Panc1 (cell line): ENCODE measurements around the gene TRIM42. TPM values are rescaled to one million over a fixed set of nuclear protein-coding genes. Genes with fewer than 3 reads are reported as not detected.

Experiments used
- ATAC-seq: fragments of 200-7000 bp; cut with Tn5 transposase; 2 replicates; pipeline ENCODE4 v1.9.1; 2020; ENCODE audit warnings: mild to moderate bottlenecking, moderate library complexity
- BruUV-seq: library from RNA; stranded (reverse); fragments of 400-500 nt; replicated peaks from 2 replicates; lab custom pipeline; 2021; lab: Mats Ljungman, UMichigan
- CTCF ChIA-PET: fragments of 300-600 bp; sonication (Branson Sonifier 250); formaldehyde crosslinking; loops from one replicate; lab custom pipeline; 2022; ENCODE audit warnings: antibody characterized with exemption; lab: Charles Lee
- POLR2A ChIA-PET: fragments of 300-600 bp; sonication (Branson Sonifier 250); formaldehyde crosslinking; loops from one replicate; lab custom pipeline; 2022; ENCODE audit warnings: antibody characterized with exemption; lab: Charles Lee
- DNase-seq: peaks from one replicate; pipeline ENCODE4 v3.0.0-alpha.2; 2010; ENCODE audit warnings: low read depth, low spot score
- H3K27ac ChIP-seq: 2 replicates; pipeline ENCODE4 v1.5.1; 2011; ENCODE audit warnings: mild to moderate bottlenecking, low read length, inconsistent platforms
- H3K27me3 ChIP-seq: fragments of 200-500 bp; sonication (Bioruptor generic); 2 replicates; pipeline ENCODE4 v1.6.0; 2014; ENCODE audit warnings: low read length, inconsistent platforms; ENCODE audit not compliant: control insufficient read depth, insufficient read depth
- H3K36me3 ChIP-seq: fragments of 200-500 bp; sonication (Bioruptor generic); 2 replicates; pipeline ENCODE4 v1.5.1; 2014; ENCODE audit warnings: inconsistent platforms, mild to moderate bottlenecking, low read length, moderate library complexity; ENCODE audit not compliant: control insufficient read depth, insufficient read depth
- H3K4me1 ChIP-seq: 2 replicates; pipeline ENCODE4 v1.5.1; 2011; ENCODE audit warnings: inconsistent platforms, mild to moderate bottlenecking, low read length, moderate library complexity; ENCODE audit not compliant: control insufficient read depth, insufficient read depth
- H3K4me3 ChIP-seq, 2 experiments: 2 replicates each; pipeline ENCODE4 v1.5.1; 2011 to 2012; ENCODE audit warnings: low read depth in 2 of 2, low read length in 2 of 2, mild to moderate bottlenecking in 2 of 2, inconsistent platforms in 1 of 2, moderate library complexity in 1 of 2
- H3K9me3 ChIP-seq: fragments of 200-500 bp; sonication (Bioruptor generic); 2 replicates; pipeline ENCODE4 v1.5.1; 2014; ENCODE audit warnings: low read depth, mild to moderate bottlenecking, inconsistent platforms, low read length, moderate library complexity; ENCODE audit not compliant: control insufficient read depth, insufficient read depth
- CTCF ChIP-seq: fragments of 450-650 bp; IDR thresholded peaks from 2 replicates; pipeline ENCODE4 v1.5.1; 2017; ENCODE audit warnings: mild to moderate bottlenecking
- POLR2AphosphoS5 ChIP-seq: IDR thresholded peaks from 2 replicates; pipeline ENCODE4 v1.6.1; 2012; ENCODE audit warnings: mild to moderate bottlenecking, low read depth, low read length, moderate library complexity
- REST ChIP-seq, 2 experiments: IDR thresholded peaks; 2 replicates each; pipeline ENCODE4 v1.6.1; 2011 to 2012; ENCODE audit warnings: low read depth in 2 of 2, control low read depth in 1 of 2, low read length in 1 of 2, mild to moderate bottlenecking in 1 of 2, moderate library complexity in 1 of 2; ENCODE audit not compliant: insufficient read depth in 1 of 2
- SIN3A ChIP-seq: IDR thresholded peaks from 2 replicates; pipeline ENCODE4 v1.6.1; 2012; ENCODE audit warnings: low read depth, mild to moderate bottlenecking, low read length, moderate library complexity, borderline replicate concordance; ENCODE audit not compliant: insufficient read depth
- TCF7L2 ChIP-seq: IDR thresholded peaks from 2 replicates; pipeline ENCODE4 v1.6.1; 2011; ENCODE audit warnings: mild to moderate bottlenecking, low read depth, low read length, inconsistent platforms
- in situ Hi-C: cut with HindIII; loops from 2 replicates; pipeline ENCODE4 v1.10.0; 2016; ENCODE audit warnings: low sequenced_read_pairs, low pct_unique_long_range_greater_than_20kb
- intact Hi-C: fragments of 100-400 bp; cut with micrococcal nuclease; formaldehyde crosslinking; loops from one replicate; pipeline ENCODE4 v1.10.0; 2022; ENCODE audit not compliant: unreplicated experiment
- total RNA-seq: library from RNA; stranded (reverse); gene quantifications from one replicate; pipeline ENCODE4 v1.2.1, GENCODE V29; 2021; ENCODE audit not compliant: unreplicated experiment

TRIM42 gene
- total RNA-seq, 1 experiment from 2014 or later, result not detected

- BruUV-seq, result no TSS peak
- H3K27me3 ChIP-seq, result no peaks in the 10 kb centered on the region
- in situ Hi-C loops, result no loop called here
- no peaks in the 10 kb centered on the region for H3K4me1 ChIP-seq
- H3K36me3 ChIP-seq, result no peaks in the 10 kb centered on the region
- ChIA-PET POLR2A (interaction anchor here (0.6 kb wide), 1 partner anchor 343 kb away, joined by 3 read pairs; no protein-coding TSS in a partner anchor), CTCF (no interaction called here)
- no peak overlapping the region for H3K27ac ChIP-seq
- H3K9me3 ChIP-seq, result no peaks in the 10 kb centered on the region
- H3K4me3 ChIP-seq, result no peak overlapping the region
- TF ChIP-seq SIN3A, result no peak
- TF ChIP-seq REST (IDR thresholded peaks at IDR 0.05; ENCODE audit: insufficient read depth in 1 of 2, low read depth in 2 of 2, low read length in 1 of 2), result no peak
- no peak for TF ChIP-seq POLR2AphosphoS5
- no peak for TF ChIP-seq TCF7L2
- no peak for TF ChIP-seq CTCF
- intact Hi-C loops, result no loop called here
- ATAC-seq (no peak), DNase-seq (no peak)
These were observed 70.3 kb downstream of the TRIM42 start for GRCh38 chr3:140748171-140748570.

GRCh38 chr3:140748903-140749302 lies 71.0 kb downstream of the TRIM42 start:
- TF ChIP-seq REST (IDR thresholded peaks at IDR 0.05; ENCODE audit: insufficient read depth in 1 of 2, low read depth in 2 of 2, low read length in 1 of 2) (no peak), POLR2AphosphoS5 (no peak), CTCF (no peak), TCF7L2 (no peak), SIN3A (no peak)
- H3K9me3 ChIP-seq, result no peaks in the 10 kb centered on the region
- DNase-seq (no peak), ATAC-seq (no peak)
- H3K27ac ChIP-seq, result no peak overlapping the region
- no peak overlapping the region for H3K4me3 ChIP-seq
- H3K36me3 ChIP-seq, result no peaks in the 10 kb centered on the region
- in situ Hi-C loops (no loop called here), intact Hi-C loops (no loop called here)
- H3K27me3 ChIP-seq, result no peaks in the 10 kb centered on the region
- ChIA-PET CTCF (no interaction called here), POLR2A (no interaction called here)
- H3K4me1 ChIP-seq, result no peaks in the 10 kb centered on the region
- no TSS peak for BruUV-seq
